Activated effector memory CD4-positive, alpha-beta T cell treated with Interleukin-2 at 50 U/mL for 16 hours (primary cell): ENCODE data around the gene HOMER3.

ENCODE experiments used
- DNase-seq: peaks from one replicate; pipeline ENCODE4 v3.0.0-alpha.2; 2020

Gene HOMER3

DNA sequence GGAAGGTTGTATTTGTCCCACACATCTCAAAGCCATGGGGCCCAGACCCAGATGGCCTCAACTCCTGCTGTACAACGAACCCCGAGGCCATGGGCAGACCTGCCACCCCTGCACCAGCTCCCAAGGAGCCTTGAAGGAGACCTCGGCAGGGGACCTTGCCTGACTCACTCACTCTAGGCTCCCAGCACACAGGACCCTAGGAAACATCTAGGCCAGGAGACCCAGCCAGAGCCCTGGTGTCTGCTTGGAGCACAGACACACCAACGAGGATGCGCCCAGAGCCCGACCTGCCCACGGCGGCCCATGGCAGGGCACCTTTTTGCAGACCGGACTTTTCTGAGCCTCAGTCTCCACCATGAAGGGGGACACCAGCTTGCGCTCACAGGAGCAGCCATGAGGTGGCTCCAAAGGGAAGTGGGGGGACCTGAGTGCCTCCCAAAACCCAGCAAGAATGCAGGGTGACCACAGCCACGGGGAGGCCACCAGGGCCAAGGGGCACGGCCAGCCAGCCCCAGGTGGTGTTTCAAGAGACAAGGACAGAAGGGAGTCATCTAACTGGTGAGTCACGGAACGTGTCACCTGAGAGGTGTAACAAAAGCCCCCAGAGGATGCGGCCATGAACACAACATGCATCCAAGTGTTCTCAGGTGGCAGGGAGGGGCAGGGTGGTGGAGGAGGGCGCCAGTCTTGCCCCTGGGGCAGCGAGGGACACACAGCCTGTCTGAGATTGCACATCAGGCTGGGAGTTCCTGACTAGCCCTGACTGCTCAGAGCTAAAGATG is 40.1 kb downstream of the HOMER3 start:
- DNase-seq = no peak

DNA sequence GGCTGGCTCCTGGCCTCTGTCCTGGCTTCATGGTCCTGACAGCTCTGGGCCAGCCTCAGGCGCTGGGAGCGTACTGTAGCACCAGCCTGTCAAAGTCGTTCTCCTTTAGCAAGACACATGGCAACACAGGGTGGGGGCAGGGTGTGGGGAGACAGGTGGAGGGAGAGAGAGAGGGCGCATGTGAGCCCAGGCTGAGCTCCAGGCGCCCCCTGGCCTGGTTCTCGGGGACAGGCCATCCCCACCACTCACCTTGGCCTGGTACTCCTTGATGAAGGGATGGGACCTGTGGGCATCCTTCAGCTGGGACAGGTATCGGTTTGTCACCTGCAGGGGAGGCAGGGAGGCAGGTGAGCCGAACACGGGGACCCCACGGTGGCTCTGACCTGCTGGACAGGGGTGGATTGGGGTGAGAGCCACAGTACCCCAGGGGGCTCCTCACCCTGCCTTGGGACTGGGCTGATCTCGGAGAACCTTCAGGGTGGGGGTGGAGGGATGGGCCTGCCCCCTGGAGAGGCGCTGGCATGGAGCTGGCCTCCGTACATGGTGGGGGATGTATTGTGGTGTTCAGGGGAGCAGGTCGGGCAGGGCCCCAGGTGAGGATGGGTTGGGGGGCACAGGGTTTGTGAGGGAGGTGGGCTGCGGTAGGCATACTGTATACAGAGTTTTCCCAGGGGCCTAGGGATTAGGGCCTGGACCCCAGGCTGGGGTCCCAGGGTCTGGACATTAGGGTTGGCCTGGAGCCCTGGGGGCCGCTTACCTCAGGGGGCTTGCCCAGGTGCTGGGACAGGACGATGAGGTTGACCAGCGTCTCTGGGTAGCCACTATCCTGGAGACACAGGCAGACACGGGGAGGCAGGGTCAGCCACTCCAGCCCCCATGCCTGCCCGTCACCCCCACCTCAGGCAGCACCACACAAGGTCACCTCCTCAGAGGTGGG is 41.1 kb downstream of the HOMER3 start:
- no peak for DNase-seq

DNA sequence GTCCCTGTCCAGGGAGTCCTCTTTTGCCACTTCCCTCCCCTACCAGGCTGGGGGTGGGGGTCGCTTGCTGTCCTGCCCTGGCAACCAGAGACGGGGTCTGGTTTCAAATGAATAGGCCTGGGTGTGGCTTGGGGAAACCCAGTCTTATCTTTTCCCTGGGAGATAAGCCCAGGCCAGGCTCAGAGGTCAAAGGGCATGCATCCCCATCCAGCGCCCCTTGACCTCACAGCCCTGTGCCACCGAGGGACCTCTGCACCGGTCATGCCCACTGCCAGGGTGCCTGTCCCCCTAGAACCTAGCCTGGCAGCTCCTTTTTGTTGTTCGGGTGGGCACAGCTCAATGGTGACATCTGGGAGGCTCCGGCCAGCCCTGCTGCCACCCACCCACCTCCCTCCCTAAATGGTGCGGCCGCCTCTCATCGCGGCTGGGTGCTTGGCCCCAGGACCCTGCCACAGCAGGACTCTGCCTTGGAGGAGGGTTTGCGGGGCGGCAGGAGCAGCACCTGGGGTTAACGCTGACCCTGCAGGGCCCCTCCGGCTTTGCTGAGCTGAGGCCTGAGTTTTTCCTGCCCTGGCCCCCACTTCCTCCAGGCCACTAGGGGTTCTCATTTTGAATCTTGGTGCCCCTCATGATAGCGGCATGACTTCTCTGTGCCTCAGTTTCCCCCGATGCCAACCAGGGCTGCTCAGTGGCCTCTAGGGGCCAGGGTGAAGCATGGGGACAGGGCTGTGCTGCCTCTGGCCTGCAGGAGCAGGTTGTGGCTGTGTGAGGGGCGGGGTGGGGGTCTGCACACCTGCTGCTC is 42.2 kb downstream of the HOMER3 start:
- no peak for DNase-seq

DNA sequence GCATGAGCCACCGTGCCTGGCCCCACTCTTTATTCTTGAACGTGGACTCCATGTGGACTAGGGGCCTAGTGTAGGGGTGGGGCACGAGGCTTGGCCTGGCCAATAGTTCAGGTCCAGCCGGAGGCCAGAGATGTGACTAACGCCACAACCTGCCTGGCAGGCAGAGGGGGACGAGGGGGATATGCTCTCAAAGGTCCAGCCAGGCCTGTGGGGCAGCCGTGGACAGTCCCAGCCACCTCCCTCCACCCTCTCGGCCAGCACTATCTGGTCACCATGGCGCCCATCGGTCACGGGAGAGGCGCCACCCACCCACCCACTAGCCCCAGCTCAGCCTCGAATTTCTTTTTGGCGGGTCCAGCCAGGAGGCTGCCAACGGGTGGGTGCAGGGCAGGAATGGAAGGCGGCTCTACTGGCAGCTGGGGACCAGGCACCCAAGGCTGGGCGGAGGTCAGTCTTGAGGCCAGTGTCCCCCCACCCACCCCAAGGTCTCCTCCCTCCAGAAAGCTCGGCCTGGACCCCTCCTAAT is 42.9 kb downstream of the HOMER3 start:
- no peak for DNase-seq

DNA sequence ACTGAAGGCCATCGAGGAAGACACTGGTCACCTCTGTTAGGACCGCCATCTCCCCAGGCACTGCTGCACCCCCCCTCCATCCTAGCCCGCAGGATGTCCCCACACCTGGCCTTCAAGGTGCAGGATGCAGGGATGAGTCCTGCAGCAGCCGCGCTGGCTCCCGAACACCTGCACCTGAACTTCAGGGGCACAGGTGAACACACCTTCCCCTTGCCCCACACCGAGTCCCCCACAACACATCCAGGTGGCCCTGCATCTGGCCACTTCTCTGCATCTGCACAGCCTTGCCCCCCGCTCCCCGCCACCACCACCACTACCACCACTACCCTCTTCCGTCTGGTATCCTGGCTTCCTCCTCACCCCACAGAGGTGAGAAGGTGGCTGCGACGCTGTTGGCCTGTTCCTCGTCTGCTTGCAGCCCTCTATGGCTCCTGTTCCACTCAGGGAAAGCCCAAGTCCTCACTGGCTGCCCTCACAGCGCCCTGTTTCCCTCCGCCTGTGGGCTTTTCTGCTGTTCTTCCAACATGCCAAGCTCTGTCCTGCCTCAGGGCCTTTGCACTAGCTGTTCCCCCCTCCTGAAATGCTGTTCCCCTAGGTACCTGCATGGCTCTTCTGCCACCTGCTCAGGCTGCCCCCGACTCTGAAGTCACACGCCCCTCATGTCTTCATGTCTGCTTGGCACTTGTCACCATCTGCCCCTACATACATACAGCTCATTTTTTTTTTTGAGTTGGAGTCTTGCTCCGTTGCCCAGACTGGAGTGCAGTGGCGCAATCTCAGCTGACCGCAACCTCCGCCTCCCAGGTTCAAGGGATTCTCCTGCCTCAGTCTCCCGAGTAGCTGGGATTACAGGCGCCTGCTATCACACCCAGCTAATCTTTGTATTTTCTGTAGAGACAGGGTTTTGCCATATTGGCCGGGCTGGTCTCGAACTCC is 43.7 kb downstream of the HOMER3 start:
- no peak for DNase-seq

DNA sequence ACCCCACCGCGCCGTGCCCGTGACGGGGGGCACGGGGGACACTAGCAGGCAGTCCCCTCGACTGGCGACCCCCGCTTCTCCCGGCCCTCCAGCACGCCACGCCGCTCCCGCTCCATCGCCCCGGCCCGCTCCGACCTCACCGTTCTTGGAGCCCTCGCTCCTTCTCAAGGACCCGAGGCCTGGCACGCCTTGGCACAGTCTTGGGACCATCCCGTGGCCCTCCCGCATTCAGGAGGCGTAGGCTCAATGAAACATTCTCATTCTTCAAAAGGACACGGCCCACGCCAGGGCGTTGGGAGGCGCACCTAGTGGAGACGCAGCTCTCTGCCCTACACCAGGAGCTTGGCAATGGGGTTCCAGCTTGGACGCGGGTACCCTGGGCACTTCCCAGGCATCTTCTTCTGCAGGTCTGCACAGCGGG is 44.6 kb downstream of the HOMER3 start:
- DNase-seq = no peak

DNA sequence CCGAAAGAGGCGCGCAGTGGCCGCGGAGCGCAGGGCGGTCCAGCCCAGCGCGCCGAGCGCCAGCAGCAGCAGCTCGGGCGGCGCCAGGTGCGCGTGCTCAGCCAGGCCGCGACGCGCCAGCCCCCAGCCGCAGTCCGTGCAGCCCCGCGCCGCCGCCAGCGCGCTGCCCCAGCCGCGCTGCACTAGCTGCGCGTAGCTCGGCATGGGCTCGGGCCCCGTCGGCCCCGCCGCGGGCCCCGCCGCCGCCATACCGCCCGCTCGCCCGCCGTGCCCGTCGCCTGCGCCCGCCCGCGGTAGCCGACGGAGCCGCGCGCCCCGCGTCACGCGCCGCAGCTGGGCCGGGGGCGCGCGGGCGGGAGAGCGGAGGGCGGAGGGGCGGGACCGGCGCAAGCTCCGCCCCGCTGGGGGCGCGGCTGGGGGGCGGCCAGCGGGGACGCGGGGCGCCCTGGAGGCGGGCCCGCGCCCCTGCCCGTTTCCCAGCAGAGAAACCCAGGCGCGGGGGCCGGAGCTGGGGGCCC is 45.1 kb downstream of the HOMER3 start, which contains the start of gene CERS1:
Gene CERS1 (minus strand): TSS at position 335 of the 518 bp plus-strand sequence. CDS start 86 bp downstream, at position 249.
- DNase-seq = no peak

DNA sequence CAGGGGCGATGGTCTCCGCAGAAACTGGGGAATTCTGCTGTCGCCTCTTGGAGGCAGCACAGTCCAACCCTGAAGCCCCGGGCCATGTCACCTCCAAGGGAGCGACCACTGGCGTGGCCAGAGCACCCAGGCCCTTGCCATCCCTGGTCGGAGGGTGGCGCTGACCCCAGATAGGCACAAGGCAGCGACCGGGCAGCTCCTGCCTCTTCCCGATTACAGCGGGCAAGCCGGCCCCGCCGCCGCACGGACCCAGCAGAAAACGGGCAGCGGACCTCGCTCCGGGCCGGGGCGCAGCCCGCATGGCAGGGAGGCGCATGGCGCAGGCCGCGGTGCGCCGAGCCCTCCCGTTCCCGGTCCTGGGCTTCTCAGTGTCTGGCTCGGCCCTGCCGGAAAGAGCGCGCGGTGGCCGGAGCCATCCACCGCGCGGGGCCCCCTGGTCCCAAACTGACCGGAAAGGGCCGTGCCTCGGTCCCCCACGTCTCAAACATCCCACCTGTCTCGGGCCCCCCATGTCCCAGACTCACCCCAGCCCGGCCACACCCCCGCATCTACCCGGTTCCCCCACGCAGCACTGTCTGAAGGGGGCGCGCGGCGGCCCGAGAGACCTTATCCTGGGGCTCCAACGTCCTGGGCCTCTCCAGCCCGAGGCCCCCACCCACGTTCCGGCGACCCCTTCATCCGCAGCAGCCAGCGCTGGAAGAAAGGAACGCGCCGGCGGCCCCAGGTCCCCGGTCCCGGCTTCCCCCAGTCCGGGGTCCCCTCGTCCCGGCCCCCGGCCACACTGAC is 45.8 kb downstream of the HOMER3 start:
- no peak for DNase-seq

DNA sequence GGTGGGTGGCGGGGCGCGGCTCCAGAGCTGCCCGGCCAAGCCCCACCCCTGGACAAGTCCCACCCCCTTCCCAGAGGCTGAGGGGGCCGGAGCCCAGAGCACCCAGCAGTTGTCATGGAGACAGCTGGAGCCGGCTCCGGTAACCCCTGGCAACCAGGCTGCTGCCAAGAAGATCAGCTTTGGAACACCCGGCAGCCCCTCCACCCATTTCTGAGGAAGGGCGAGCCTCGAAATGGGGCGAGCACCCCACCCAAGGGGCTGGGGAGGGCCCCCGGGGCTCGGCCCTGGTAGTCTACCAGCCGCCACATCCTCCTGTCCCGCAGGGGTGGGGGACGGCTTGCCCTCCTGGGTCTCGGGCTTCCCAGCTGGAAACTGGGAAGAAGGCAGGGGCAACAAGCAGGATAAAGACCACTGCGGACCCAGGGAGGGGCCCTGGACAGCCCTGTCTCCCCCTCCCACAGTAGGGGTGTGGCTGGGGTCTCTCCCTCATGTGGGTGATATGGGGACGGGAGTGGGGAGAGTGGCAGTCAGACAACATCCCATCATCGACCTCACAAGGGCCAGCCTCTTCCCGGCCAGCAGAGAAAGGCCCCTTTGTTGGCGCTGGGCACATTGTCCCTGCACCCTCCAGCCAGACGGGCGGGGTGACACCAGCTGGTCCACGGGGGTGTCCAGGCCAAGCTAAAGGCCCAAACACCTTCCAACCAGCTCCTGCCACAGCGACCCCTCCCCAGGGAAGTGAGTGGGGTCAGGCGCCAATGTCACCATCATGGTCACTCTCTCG is 46.6 kb downstream of the HOMER3 start:
- no peak for DNase-seq

DNA sequence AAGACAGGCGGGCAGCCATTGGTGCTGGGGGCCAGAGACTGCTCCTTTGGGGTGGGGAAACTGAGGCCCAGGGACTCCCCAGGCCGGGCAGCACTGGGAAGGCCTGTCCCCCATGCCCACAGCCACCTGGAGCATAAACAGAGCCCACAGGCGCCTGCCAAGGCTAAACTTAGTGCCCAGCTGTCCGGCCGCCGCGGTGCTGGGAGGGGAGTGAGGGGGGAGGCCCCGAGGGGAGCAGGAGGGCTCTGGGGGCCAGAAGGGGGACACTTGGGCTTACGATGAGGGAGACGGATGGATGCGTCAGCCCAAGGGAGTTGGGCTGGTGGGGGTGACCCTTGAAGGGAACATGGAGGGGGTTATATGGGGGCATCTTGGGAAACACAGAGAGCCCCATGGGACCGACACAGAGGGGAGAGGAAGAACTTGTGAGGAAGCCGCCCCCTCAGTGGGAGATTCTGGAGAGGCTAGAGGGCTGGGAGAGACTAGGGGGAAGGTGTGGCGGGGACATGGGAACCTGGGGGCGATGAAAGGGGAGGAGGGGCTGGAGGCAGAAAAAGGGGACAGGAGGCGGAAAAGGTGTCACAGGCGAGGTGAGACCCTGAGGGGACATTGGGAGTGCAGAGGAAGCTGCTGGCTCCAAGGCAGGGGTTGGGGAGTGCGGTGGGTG is 47.3 kb downstream of the HOMER3 start:
- no peak for DNase-seq

DNA sequence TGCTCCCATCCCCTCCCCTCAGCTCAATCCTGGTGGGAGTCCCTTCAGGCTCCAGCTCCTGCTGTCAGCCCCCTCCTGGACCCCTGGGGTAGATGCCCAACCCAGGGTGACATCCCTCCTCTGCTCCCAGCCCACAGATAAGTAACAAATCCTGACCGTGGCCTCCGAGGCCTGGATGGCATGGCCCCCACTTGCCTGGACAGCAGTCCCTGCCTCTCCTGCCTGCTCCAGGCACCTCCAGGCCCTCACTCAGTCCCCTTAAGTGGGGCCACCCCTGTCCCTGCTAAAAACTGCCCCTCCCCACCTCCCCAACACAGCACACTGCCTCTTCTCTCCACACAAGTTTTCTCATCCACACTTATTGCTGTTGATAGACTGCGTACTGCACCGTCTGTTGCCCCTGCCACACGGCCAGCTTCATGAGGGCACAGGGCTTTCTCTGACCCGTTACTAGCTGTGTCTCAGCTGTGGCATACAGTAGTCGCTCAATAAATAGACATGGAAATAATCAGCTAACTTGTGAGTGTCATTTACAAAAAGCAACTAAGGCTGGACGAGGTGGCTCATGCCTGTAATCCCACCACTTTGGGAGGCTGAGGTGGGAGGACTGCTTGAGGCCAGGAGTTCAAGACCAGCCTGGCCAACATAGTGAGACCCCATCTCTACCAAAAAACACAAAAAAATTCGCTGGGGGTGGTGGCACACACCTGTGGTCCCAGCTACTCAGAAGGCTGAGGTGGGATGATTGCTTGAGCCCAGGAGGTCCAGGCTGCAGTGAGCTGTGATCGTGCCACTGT is 50.9 kb downstream of the HOMER3 start:
- no peak for DNase-seq

DNA sequence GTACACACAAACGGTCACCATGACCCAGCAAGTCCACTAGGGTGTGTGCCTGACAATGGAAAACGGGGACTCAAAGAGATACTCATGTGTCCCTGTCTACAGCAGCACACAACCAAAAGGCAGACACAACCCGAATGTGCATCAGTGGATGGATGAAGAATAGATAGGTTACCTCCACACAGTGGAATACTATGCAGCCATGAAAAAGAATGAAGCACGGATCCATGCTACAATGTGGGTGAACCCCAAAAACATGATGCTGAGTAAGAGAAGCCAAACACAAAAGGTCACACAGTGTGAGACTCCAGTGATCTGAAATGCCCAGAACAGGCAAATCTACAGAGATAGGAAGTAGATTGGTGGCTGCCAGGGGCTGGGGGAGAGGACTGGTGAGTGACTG is 54.0 kb downstream of the HOMER3 start:
- no peak for DNase-seq

DNA sequence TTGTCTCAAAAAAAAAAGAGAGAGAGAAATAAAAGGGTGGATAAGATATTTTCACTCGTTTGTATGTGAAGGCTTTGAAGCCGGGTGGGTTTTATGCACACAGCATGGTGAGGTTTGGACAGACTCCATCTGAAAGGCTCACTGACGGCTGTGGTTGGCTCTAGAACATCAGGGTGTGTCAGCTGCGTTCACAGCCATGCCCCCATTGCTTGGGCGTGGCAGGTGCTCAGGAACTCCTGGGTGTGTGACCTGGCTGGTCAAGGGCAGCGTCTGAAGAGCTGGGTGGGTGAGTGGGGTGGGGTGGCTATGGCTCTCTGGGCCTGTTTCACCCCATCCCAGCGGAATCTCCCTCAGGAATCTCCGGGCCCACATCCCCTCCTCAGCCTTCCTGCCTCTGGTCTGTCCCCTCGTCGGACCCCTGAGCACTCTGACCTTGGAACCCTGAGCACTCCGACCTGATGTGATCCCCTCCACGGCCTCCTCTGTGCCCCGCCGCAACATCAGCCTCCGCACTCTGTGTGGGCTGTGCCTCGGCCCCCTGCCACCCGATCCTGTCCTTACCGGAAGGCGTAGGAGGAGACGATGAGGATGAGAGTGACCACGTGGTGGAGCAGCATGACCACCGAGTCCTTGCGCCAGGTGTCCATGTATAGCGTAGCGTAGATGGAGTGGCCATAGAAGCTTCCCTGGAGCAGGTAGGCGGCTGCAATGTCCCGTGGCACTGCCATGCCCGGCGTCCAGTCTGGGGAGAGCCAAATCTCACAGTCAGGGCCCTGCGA is 57.3 kb downstream of the HOMER3 start:
- no peak for DNase-seq

DNA sequence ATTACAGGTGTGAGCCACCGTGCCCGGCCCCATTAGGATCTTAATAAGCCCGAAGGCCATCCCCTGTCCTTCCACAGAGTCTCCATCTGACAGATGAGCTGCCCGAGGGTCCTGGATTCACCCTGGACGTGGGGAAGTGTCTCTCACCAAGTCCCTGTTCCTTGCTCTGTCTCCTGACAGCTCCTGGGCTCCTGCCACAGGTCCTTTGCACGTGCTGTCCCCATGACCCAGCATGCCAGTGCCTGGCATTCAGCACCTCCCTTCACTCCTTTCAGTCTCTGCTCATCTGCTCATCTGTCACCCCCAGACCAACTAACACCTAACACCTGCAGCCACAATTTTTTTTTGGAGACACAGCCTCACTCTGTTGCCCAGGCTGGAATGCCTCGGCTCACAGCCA is 59.5 kb downstream of the HOMER3 start:
- no peak for DNase-seq

DNA sequence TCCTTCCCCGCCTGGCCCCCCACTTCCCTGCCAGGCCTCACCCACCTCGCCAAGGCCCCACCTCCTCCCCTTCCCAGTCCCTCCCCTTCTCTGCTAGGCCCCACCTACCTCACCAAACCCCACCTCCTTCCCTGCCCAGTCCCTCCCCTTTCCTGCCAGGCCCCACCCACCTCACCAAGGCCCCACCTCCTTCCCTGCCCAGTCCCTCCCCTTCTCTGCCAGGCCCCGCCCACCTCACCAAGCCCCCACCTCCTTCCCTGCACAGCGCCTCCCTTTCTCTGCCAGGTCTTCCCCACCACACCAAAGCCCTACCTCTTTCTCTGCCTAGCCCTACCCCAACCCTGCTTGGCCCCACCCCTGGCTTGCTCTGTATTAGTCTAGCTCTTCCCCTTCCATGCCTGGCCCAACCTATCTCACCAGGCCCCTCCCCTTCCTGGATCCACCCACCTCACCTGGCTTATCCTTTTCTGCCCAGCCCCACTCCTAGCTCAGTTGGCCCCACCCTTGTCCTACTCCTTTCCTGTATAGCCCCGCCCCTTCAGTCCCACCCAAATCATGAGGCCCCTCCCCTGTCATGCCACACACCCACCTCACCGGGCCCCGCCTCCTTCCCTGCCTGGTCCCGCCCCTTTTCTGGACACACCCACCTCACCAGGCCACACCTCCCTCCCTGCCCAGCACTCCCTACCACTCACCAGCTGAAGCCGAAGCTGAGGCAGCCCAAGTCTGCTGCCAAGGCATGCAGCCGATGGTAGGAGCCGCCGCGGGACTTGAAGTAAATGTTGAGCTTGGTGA is 61.2 kb downstream of the HOMER3 start:
- DNase-seq = no peak
